Duodenal mucosa (tissue), 2 donors: ENCODE data around the gene SMIM32.
A peak's percentile ranks its signal among the peaks of the same experiment; 100 is the strongest.

Experiments used
- H3K27ac ChIP-seq: one replicate; pipeline ENCODE4 v1.7.0; 2013; ENCODE audit warnings: low read depth, low read length
- H3K27me3 ChIP-seq, 2 donors: one replicate each; pipeline ENCODE4 v1.7.0; 2013; ENCODE audit warnings: low read length in 2 of 2, control low read depth in 1 of 2; ENCODE audit not compliant: insufficient read depth in 2 of 2, control insufficient read depth in 1 of 2
- H3K36me3 ChIP-seq, 2 donors: one replicate each; pipeline ENCODE4 v1.7.0; 2013; ENCODE audit warnings: low read length in 2 of 2, control low read depth in 1 of 2; ENCODE audit not compliant: insufficient read depth in 2 of 2, control insufficient read depth in 1 of 2
- H3K4me1 ChIP-seq, 2 donors: one replicate each; pipeline ENCODE4 v1.7.0; 2013; ENCODE audit warnings: low read length in 2 of 2, control low read depth in 1 of 2; ENCODE audit not compliant: insufficient read depth in 2 of 2, control insufficient read depth in 1 of 2
- H3K4me3 ChIP-seq, 2 donors: one replicate each; pipeline ENCODE4 v1.7.0; 2013; ENCODE audit warnings: low read length in 2 of 2, low read depth in 1 of 2
- H3K9ac ChIP-seq, 2 donors: one replicate each; pipeline ENCODE4 v1.7.0; 2013; ENCODE audit warnings: low read length in 2 of 2, low read depth in 1 of 2
- H3K9me3 ChIP-seq, 2 donors: one replicate each; pipeline ENCODE4 v1.7.0; 2013; ENCODE audit warnings: low read length in 2 of 2, control low read depth in 1 of 2; ENCODE audit not compliant: control insufficient read depth in 1 of 2

SMIM32 gene

GRCh38 chr5:136225796-136226195 lies 32.8 kb upstream of the SMIM32 start:
- peaks cover 0 to 4% of the 10 kb centered on the region in 2 donors for H3K27me3 ChIP-seq
- H3K36me3 ChIP-seq, result no peaks in the 10 kb centered on the region
- H3K9ac ChIP-seq, result no peak overlapping the region
- H3K27ac ChIP-seq, result no peak overlapping the region
- H3K4me3 ChIP-seq, result peak overlapping the region in 1 of 2 donors; percentile 6
- peaks cover 8 to 16% of the 10 kb centered on the region in 2 donors for H3K4me1 ChIP-seq
- H3K9me3 ChIP-seq, result peaks cover 0 to 2% of the 10 kb centered on the region in 2 donors

GRCh38 chr5:136222580-136223235 lies 29.7 kb upstream of the SMIM32 start:
- peaks cover 0 to 7% of the 10 kb centered on the region in 2 donors for H3K9me3 ChIP-seq

GRCh38 chr5:136221340-136221739 lies 28.4 kb upstream of the SMIM32 start:
- Histone ChIP-seq H3K9ac (no peak overlapping the region), H3K36me3 (peaks cover 0 to 5% of the 10 kb centered on the region in 2 donors), H3K4me3 (no peak overlapping the region), H3K27ac (no peak overlapping the region), H3K27me3 (no peaks in the 10 kb centered on the region), H3K9me3 (peaks cover 0 to 7% of the 10 kb centered on the region in 2 donors), H3K4me1 (peaks cover 8 to 12% of the 10 kb centered on the region in 2 donors)

More at GRCh38 chr5:136222580-136223235, 29.7 kb upstream of the SMIM32 start:
- H3K27me3 ChIP-seq, result no peaks in the 10 kb centered on the region
- no peak overlapping the region for H3K4me3 ChIP-seq
- H3K4me1 ChIP-seq, result peaks cover 8 to 16% of the 10 kb centered on the region in 2 donors
- H3K9ac ChIP-seq, result no peak overlapping the region
- no peak overlapping the region for H3K27ac ChIP-seq
- H3K36me3 ChIP-seq, result peaks cover 0 to 5% of the 10 kb centered on the region in 2 donors

- Histone ChIP-seq H3K27ac (no peak overlapping the region), H3K36me3 (peaks cover 12 to 13% of the 10 kb centered on the region in 2 donors), H3K4me3 (no peak overlapping the region), H3K9ac (no peak overlapping the region), H3K9me3 (peaks cover 0 to 5% of the 10 kb centered on the region in 2 donors), H3K4me1 (no peaks in the 10 kb centered on the region), H3K27me3 (peaks cover 0 to 4% of the 10 kb centered on the region in 2 donors)
These were observed 23.3 kb upstream of the SMIM32 start for GRCh38 chr5:136216230-136216629.

GRCh38 chr5:136215812-136216211 lies 22.9 kb upstream of the SMIM32 start:
- Histone ChIP-seq H3K9me3 (peaks cover 0 to 5% of the 10 kb centered on the region in 2 donors), H3K4me1 (no peaks in the 10 kb centered on the region), H3K36me3 (peaks cover 12 to 13% of the 10 kb centered on the region in 2 donors), H3K27me3 (peaks cover 0 to 4% of the 10 kb centered on the region in 2 donors), H3K9ac (no peak overlapping the region), H3K4me3 (no peak overlapping the region), H3K27ac (no peak overlapping the region)

- Histone ChIP-seq H3K4me3 (no peak overlapping the region), H3K9me3 (no peaks in the 10 kb centered on the region), H3K27ac (no peak overlapping the region), H3K27me3 (peaks cover 0 to 4% of the 10 kb centered on the region in 2 donors), H3K9ac (no peak overlapping the region), H3K36me3 (peaks cover 11 to 12% of the 10 kb centered on the region in 2 donors), H3K4me1 (no peaks in the 10 kb centered on the region)
These were observed 21.0 kb upstream of the SMIM32 start for GRCh38 chr5:136213919-136214493.

GRCh38 chr5:136212252-136212721 lies 19.3 kb upstream of the SMIM32 start:
- Histone ChIP-seq H3K4me1 (no peaks in the 10 kb centered on the region), H3K9me3 (no peaks in the 10 kb centered on the region), H3K27ac (no peak overlapping the region), H3K27me3 (peaks cover 0 to 4% of the 10 kb centered on the region in 2 donors), H3K36me3 (peaks cover 9 to 12% of the 10 kb centered on the region in 2 donors), H3K9ac (no peak overlapping the region), H3K4me3 (no peak overlapping the region)

GRCh38 chr5:136211282-136212040 lies 18.5 kb upstream of the SMIM32 start:
- Histone ChIP-seq H3K27me3 (peaks cover 0 to 4% of the 10 kb centered on the region in 2 donors), H3K9ac (no peak overlapping the region), H3K4me3 (no peak overlapping the region), H3K36me3 (peaks cover 9 to 12% of the 10 kb centered on the region in 2 donors), H3K9me3 (no peaks in the 10 kb centered on the region), H3K4me1 (no peaks in the 10 kb centered on the region), H3K27ac (no peak overlapping the region)

- Histone ChIP-seq H3K4me3 (no peak overlapping the region), H3K9me3 (no peaks in the 10 kb centered on the region)
These were observed 17.3 kb upstream of the SMIM32 start for GRCh38 chr5:136210259-136210658.

More at GRCh38 chr5:136210259-136210658, 17.3 kb upstream of the SMIM32 start:
- no peak overlapping the region for H3K27ac ChIP-seq
- H3K9ac ChIP-seq, result no peak overlapping the region
- H3K36me3 ChIP-seq, result peaks cover 6 to 9% of the 10 kb centered on the region in 2 donors
- peaks cover 0 to 4% of the 10 kb centered on the region in 2 donors for H3K27me3 ChIP-seq
- no peaks in the 10 kb centered on the region for H3K4me1 ChIP-seq
